ENCODE data around the gene CSF1R.
"Not testable (repeated sequence)": the region's sequence is repeated elsewhere in the genome, so short reads cannot be mapped to it uniquely, and the experiment has no call there.

CSF1R gene

GRCh38 chr5:150055326-150056074, 30.9 kb downstream of the CSF1R start:
- H3K27ac ChIP-seq (ENCODE audit: low read length): no peak overlapping the region
- 0 out of 2 replicates have a peak, but pooled peaks cover 10% of the 10 kb centered on the region for H3K27me3 ChIP-seq (ENCODE audit: insufficient read depth, low read length)
- peaks cover 41% of the 10 kb centered on the region for H3K36me3 ChIP-seq (ENCODE audit: insufficient read depth, low read depth, low read length)
- no peak overlapping the region for H3K4me3 ChIP-seq (ENCODE audit: low read length)
- no peak overlapping the region for H3K9ac ChIP-seq (ENCODE audit: low read depth, low read length)
- H3K9me3 ChIP-seq (ENCODE audit: insufficient read depth, low read depth, low read length): no peaks in the 10 kb centered on the region
- peaks cover 11% of the 10 kb centered on the region; the same call in 1 of the 2 replicates for H3K4me1 ChIP-seq (ENCODE audit: insufficient read depth, low read length)

DNA sequence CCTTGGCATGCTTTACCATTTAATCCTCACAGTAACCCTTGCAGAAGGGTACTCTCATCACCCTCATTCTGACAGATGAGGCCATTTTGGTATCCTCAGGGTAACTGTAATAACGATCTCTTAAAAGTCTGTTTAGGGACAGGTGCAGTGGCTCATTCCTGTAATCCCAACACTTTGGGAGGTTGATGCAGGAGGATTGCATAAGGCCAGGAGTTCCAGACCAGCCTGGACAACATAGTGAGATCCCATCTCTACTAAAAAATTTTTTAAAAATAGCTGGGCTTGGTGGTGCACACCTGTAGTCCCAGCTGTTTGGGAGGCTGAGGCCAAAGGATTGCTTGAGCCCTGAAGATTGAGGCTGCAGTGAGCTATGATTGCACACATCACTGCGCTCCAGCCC, 31.8 kb downstream of the CSF1R start:
- Histone ChIP-seq H3K36me3 (ENCODE audit: insufficient read depth, low read depth, low read length) (peaks cover 50% of the 10 kb centered on the region), H3K9me3 (ENCODE audit: insufficient read depth, low read depth, low read length) (no peaks in the 10 kb centered on the region), H3K4me3 (ENCODE audit: low read length) (no peak overlapping the region), H3K9ac (ENCODE audit: low read depth, low read length) (no peak overlapping the region), H3K4me1 (ENCODE audit: insufficient read depth, low read length) (peaks cover 11% of the 10 kb centered on the region; the same call in 1 of the 2 replicates), H3K27ac (ENCODE audit: low read length) (no peak overlapping the region), H3K27me3 (ENCODE audit: insufficient read depth, low read length) (0 out of 2 replicates have a peak, but pooled peaks cover 9% of the 10 kb centered on the region)

GRCh38 chr5:150053713-150054392, 32.5 kb downstream of the CSF1R start:
- Histone ChIP-seq H3K4me1 (ENCODE audit: insufficient read depth, low read length) (peaks cover 11% of the 10 kb centered on the region; the same call in 1 of the 2 replicates), H3K27me3 (ENCODE audit: insufficient read depth, low read length) (0 out of 2 replicates have a peak, but pooled peaks cover 4% of the 10 kb centered on the region), H3K36me3 (ENCODE audit: insufficient read depth, low read depth, low read length) (peaks cover 57% of the 10 kb centered on the region), H3K9me3 (ENCODE audit: insufficient read depth, low read depth, low read length) (no peaks in the 10 kb centered on the region), H3K27ac (ENCODE audit: low read length) (no peak overlapping the region), H3K9ac (ENCODE audit: low read depth, low read length) (no peak overlapping the region), H3K4me3 (ENCODE audit: low read length) (no peak overlapping the region)

- H3K9ac ChIP-seq (ENCODE audit: low read depth, low read length): no peak overlapping the region
- H3K27me3 ChIP-seq (ENCODE audit: insufficient read depth, low read length): no peaks in the 10 kb centered on the region
- H3K36me3 ChIP-seq (ENCODE audit: insufficient read depth, low read depth, low read length): peaks cover 64% of the 10 kb centered on the region
- H3K27ac ChIP-seq (ENCODE audit: low read length): no peak overlapping the region
- H3K4me1 ChIP-seq (ENCODE audit: insufficient read depth, low read length): peaks cover 8% of the 10 kb centered on the region; the same call in 1 of the 2 replicates
- H3K4me3 ChIP-seq (ENCODE audit: low read length): no peak overlapping the region
- H3K9me3 ChIP-seq (ENCODE audit: insufficient read depth, low read depth, low read length): no peaks in the 10 kb centered on the region
Observed at GRCh38 chr5:150052956-150053712, 33.2 kb downstream of the CSF1R start.

- Histone ChIP-seq H3K4me3 (ENCODE audit: low read length) (no peak overlapping the region), H3K4me1 (ENCODE audit: insufficient read depth, low read length) (peaks cover under 1% of the 10 kb centered on the region; the same call in 1 of the 2 replicates), H3K36me3 (ENCODE audit: insufficient read depth, low read depth, low read length) (peaks cover 72% of the 10 kb centered on the region), H3K27me3 (ENCODE audit: insufficient read depth, low read length) (no peaks in the 10 kb centered on the region), H3K9ac (ENCODE audit: low read depth, low read length) (no peak overlapping the region), H3K9me3 (ENCODE audit: insufficient read depth, low read depth, low read length) (no peaks in the 10 kb centered on the region), H3K27ac (ENCODE audit: low read length) (no peak overlapping the region)
Observed at GRCh38 chr5:150052226-150052955, 34.0 kb downstream of the CSF1R start.

DNA sequence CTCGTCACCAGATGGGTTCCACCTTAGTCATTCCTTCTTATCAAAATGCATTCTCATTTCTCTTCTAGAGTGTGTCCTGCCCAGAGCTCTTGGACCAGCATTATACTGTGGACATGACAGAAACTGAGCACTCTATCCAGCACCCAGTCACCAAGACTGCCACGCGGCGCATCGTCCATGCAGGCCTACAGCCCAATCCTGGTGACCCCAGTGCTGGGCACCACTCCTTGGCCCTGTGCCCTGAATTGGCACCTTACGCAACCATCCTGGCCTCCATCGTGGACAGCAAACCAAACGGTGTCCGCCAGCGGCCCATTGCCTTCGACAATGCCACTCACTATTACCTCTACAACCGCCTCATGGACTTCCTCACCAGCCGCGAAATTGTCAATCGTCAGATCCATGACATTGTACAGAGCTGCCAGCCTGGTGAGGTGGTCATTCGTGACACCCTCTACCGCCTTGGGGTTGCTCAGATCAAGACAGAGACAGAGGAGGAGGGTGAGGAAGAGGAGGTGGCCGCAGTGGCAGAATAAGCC, 34.6 kb downstream of the CSF1R start:
- Histone ChIP-seq H3K27ac (ENCODE audit: low read length) (no peak overlapping the region), H3K27me3 (ENCODE audit: insufficient read depth, low read length) (no peaks in the 10 kb centered on the region), H3K4me3 (ENCODE audit: low read length) (no peak overlapping the region), H3K36me3 (ENCODE audit: insufficient read depth, low read depth, low read length) (peaks cover 77% of the 10 kb centered on the region), H3K9me3 (ENCODE audit: insufficient read depth, low read depth, low read length) (no peaks in the 10 kb centered on the region), H3K4me1 (ENCODE audit: insufficient read depth, low read length) (no peaks in the 10 kb centered on the region), H3K9ac (ENCODE audit: low read depth, low read length) (no peak overlapping the region)

DNA sequence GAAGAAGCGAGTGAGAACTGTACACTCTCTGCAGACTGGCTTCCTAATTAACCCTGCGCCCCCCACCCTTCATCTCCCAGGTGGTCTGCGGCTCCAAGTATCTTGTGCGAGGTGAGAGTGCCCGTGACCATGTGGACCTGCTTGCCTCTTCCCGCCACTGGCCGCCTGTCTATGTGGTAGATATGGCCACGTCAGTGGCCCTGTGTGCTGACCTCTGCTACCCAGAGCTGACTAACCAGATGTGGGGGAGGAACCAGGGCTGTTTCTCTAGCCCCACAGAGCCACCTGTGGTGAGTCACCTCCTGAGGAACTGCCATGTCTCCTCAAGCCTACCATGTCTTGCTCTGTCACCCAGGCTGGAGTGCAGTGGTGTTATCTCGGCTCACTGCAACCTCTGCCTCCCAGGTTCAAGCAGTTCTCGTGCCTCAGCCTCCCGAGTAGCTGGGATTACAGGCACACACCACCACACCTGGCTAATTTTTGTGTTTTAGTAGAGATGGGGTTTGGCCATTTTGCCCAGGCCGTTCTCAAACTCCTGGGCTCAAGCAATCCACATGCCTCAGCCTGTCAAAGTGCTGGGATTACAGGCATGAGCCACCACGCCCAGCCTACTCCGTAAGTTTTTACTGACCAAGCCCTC, 36.1 kb downstream of the CSF1R start:
- not testable (repeated sequence) for H3K4me3 ChIP-seq (ENCODE audit: low read length); H3K27ac ChIP-seq (ENCODE audit: low read length); H3K27me3 ChIP-seq (ENCODE audit: insufficient read depth, low read length); H3K9me3 ChIP-seq (ENCODE audit: insufficient read depth, low read depth, low read length); H3K4me1 ChIP-seq (ENCODE audit: insufficient read depth, low read length); H3K9ac ChIP-seq (ENCODE audit: low read depth, low read length)
- H3K36me3 ChIP-seq (ENCODE audit: insufficient read depth, low read depth, low read length): peaks cover 87% of the 10 kb centered on the region

DNA sequence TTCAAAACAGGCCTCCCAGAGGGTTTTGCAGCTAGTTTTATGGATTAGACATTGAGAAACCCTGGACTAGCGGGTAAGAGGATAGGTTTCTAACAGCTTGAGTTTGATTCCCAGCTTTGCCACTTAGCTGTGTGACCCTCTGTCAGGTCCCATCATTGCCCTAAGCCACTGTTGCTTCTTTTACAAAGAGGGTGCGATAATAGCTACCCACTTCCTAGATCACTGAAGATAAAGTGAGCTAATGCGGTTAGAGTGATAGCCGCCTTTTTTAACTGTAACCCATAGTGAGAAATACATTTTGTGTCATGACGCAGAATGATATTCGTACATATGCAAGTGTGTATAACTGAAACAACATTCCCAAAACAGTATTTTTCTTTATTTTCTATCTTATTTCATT, 40.3 kb downstream of the CSF1R start:
- no peak overlapping the region for H3K27ac ChIP-seq (ENCODE audit: low read length)
- H3K9ac ChIP-seq (ENCODE audit: low read depth, low read length): no peak overlapping the region
- no peaks in the 10 kb centered on the region for H3K27me3 ChIP-seq (ENCODE audit: insufficient read depth, low read length)
- peaks cover 94% of the 10 kb centered on the region for H3K36me3 ChIP-seq (ENCODE audit: insufficient read depth, low read depth, low read length)
- no peak overlapping the region for H3K4me3 ChIP-seq (ENCODE audit: low read length)
- no peaks in the 10 kb centered on the region for H3K4me1 ChIP-seq (ENCODE audit: insufficient read depth, low read length)
- no peaks in the 10 kb centered on the region for H3K9me3 ChIP-seq (ENCODE audit: insufficient read depth, low read depth, low read length)

- Histone ChIP-seq H3K36me3 (ENCODE audit: insufficient read depth, low read depth, low read length) (peaks cover 94% of the 10 kb centered on the region), H3K27ac (ENCODE audit: low read length) (no peak overlapping the region), H3K9ac (ENCODE audit: low read depth, low read length) (no peak overlapping the region), H3K4me1 (ENCODE audit: insufficient read depth, low read length) (no peaks in the 10 kb centered on the region), H3K4me3 (ENCODE audit: low read length) (no peak overlapping the region), H3K27me3 (ENCODE audit: insufficient read depth, low read length) (no peaks in the 10 kb centered on the region), H3K9me3 (ENCODE audit: insufficient read depth, low read depth, low read length) (no peaks in the 10 kb centered on the region)
Observed at GRCh38 chr5:150045549-150045948, 40.8 kb downstream of the CSF1R start.

- H3K36me3 ChIP-seq (ENCODE audit: insufficient read depth, low read depth, low read length): peaks cover 93% of the 10 kb centered on the region
- no peak overlapping the region for H3K27ac ChIP-seq (ENCODE audit: low read length)
Observed at GRCh38 chr5:150044712-150045111, 41.6 kb downstream of the CSF1R start.

GRCh38 chr5:150044329-150044681, 42.0 kb downstream of the CSF1R start:
- Histone ChIP-seq H3K4me3 (ENCODE audit: low read length) (no peak overlapping the region), H3K9ac (ENCODE audit: low read depth, low read length) (no peak overlapping the region), H3K27me3 (ENCODE audit: insufficient read depth, low read length) (no peaks in the 10 kb centered on the region), H3K36me3 (ENCODE audit: insufficient read depth, low read depth, low read length) (peaks cover 93% of the 10 kb centered on the region), H3K9me3 (ENCODE audit: insufficient read depth, low read depth, low read length) (no peaks in the 10 kb centered on the region), H3K27ac (ENCODE audit: low read length) (no peak overlapping the region), H3K4me1 (ENCODE audit: insufficient read depth, low read length) (no peaks in the 10 kb centered on the region)

More at GRCh38 chr5:150044712-150045111, 41.6 kb downstream of the CSF1R start:
- H3K4me1 ChIP-seq (ENCODE audit: insufficient read depth, low read length): no peaks in the 10 kb centered on the region
- H3K27me3 ChIP-seq (ENCODE audit: insufficient read depth, low read length): no peaks in the 10 kb centered on the region
- no peaks in the 10 kb centered on the region for H3K9me3 ChIP-seq (ENCODE audit: insufficient read depth, low read depth, low read length)
- no peak overlapping the region for H3K4me3 ChIP-seq (ENCODE audit: low read length)
- no peak overlapping the region for H3K9ac ChIP-seq (ENCODE audit: low read depth, low read length)

Data from iPS-20b (cell line).